ENCODE results near the gene TMEM181.
A peak's percentile ranks its signal among the peaks of the same experiment; 100 is the strongest.
"Not testable (repeated sequence)": the region's sequence is repeated elsewhere in the genome, so short reads cannot be mapped to it uniquely, and the experiment has no call there.

The TMEM181 gene, protein sequence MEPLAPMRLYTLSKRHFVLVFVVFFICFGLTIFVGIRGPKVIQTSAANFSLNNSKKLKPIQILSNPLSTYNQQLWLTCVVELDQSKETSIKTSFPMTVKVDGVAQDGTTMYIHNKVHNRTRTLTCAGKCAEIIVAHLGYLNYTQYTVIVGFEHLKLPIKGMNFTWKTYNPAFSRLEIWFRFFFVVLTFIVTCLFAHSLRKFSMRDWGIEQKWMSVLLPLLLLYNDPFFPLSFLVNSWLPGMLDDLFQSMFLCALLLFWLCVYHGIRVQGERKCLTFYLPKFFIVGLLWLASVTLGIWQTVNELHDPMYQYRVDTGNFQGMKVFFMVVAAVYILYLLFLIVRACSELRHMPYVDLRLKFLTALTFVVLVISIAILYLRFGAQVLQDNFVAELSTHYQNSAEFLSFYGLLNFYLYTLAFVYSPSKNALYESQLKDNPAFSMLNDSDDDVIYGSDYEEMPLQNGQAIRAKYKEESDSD
- total RNA-seq: 74.9 to 133 (median 102) reads per million in 4 experiments

DNA sequence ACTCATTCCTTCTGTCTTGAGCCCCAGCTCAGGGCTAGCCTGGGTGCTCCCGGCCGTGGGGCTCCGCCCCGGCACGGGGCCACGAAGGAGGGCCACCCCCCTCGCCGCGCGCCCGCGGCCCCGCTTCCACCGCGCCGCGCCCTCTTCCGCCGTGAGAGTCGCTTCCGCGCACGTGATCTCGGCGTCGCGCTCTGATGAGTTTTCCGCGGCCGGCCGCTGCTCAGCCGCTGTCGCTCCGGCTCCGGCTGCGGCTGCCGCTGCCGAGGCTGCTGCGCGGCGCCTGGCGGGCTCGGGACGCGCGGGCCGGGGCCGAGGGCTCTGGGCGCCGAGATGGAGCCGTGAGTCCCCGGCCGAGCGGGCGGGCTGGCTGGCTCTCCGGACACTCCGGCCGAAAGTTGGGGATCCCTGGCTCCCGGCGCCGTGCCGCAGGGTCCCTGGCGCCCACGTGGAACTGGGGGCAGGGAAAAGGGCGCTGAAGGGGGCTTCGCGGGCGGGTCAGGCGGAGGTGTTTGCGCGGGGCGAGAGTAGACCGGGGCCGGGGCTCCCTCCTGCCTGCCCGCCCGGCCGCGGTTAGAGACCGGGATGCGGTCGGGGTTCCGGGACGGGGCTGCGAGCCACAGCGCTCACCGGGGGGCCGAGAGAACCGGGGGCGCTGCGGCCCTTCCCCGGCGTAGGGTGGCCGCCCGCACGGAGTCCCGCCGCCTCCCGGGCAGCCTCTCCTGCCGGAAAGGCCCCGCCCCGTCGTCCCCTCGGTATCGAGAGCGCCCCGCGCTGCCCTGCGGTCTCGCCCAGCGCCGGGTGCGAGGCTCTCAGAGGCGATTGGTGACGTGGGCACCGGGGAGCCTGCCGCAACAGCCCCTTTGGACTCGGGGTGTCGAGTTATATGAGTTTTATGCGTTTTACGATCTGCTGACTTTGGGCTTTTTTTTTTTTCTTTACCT, at the start of gene TMEM181:
TMEM181 (plus strand) TSS at position 197 of the 941 bp plus-strand sequence; CDS start at position 331, 134 bp downstream.
- DNase-seq: peak; percentile 72

- no peak for DNase-seq
Measured at GRCh38 chr6:158512809-158513208, 47.1 kb upstream of the TMEM181 start.

- DNase-seq: no peak
Measured at GRCh38 chr6:158514176-158514575, 45.7 kb upstream of the TMEM181 start.

- no peak for DNase-seq
Measured at GRCh38 chr6:158514991-158515390, 44.9 kb upstream of the TMEM181 start.

DNA sequence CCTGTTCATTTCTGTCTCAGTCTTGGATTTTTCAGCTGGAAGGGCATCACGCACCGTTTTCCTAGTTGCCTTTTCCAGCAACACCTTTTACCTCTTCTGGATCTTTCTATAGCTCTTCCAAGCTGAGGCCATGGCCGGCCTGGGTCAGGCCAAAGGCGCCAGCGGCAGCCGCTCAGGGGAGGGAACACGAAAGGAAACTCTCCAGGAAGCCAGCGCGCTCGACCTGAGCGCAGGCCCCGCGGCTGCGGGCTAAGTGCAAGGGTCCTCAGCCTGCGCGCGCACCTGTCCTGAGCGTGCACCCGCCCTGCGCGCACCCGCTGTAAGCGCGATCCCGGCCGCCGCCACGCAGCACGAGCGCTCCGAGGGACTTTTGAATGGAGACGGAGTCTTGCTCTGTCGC, 43.8 kb upstream of the TMEM181 start:
- no peak for DNase-seq

DNA sequence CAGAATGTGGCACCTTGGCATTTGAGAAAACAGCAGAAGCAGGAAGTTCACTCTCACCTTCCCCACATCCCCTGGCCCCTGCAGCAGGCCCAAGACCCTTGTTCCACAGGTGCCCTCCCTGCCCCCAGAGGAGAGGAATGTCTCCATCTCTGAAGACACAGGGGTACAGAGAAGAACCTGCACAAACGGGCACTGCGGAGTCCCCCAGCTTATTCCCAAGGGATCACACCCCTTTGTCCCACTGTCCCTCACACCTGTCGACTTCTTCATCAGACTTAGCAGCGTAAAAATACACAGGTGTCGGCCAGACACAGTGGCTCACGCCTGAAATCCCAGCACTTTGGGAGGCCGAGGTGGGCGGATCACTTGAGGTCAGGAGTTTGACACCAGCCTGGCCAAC, 42.9 kb upstream of the TMEM181 start:
- DNase-seq: no peak

GRCh38 chr6:158517581-158517980, 42.3 kb upstream of the TMEM181 start:
- DNase-seq: no peak

DNA sequence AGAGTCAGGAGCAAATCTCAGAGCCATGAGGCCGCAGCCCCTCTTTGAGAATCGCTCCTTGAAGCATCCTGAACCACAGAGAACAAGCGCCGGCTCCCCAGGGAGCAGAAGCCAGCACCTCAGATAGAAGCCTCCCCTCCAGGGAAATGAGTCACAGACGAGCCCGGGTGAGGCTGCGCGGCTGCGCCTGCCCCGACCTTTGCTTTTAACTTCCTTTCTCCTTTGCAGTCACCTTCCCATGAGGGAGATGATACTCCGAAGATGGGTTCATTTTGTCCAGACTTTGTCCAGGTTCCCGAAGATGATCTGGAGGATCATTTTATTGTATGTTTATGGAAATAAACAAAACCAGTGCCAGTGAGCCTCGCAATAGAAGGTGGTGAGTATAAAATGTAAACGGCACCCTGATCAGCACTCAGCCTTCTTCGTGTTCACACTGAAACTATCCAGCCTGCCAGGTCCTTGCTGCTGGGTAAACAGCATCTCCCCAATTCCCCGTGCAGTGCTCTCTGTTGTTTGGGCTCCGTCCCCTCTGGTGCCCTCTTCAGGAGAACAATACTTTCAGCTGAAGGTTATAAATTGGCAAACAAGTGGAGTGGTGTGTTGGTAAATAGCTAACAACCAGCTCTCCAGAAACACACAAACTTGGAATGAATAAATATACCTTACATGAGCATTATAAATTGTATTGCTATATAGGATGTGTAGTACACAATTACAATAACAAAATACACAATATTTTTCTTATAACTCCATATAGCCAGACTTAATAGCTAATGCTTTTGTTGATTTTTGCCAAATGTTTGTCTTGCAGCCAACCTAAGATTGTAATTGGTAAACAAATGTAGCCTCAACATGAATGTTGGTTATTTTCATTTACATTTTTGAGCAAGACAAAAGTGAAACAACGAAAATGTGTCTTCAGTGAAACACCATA, 41.4 kb upstream of the TMEM181 start:
- DNase-seq: no peak

DNA sequence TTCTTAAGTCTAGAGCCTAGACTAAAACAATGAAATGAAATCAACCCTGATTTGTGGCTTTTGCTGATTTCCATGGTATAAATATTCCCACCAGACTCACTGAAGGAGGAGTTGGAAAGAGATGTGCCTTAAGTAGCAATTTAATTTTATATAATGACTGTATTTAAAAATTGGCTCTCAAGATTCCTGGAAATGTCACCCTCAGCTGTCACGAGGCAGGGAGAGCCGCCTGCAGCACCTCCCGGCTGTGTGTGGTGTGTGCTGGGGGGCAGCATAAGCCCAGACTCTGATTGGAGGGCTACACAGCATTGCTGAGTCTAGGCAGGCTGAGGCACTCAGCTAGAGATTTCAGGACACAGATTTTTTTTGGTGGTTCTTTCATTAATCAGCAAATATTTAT, 40.6 kb upstream of the TMEM181 start:
- DNase-seq: no peak

GRCh38 chr6:158519761-158520160, 40.1 kb upstream of the TMEM181 start:
- no peak for DNase-seq

GRCh38 chr6:158520975-158521374, 38.9 kb upstream of the TMEM181 start:
- DNase-seq: not testable (repeated sequence)

- DNase-seq: no peak
Measured at GRCh38 chr6:158521759-158522158, 38.1 kb upstream of the TMEM181 start.

- DNase-seq: no peak
Measured at GRCh38 chr6:158522616-158523015, 37.3 kb upstream of the TMEM181 start.

GRCh38 chr6:158524311-158524710, 35.6 kb upstream of the TMEM181 start:
- DNase-seq: no peak

DNA sequence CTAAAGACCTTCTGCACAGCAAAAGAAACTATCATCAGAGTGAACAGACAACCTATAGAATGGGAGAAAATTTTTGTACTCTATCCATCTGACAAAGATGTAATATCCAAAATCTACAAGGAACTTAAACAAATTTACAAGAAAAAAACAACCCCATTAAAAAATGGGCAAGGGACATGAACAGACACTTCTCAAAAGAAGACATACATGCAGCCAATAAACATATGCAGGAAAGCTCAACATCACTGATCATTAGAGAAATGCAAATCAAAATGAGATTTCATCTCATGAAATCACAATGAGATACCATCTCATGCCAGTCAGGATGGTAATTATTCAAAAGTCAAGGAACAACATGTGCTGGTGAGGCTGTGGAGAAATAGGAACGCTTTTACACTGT, 32.0 kb upstream of the TMEM181 start:
- not testable (repeated sequence) for DNase-seq

GRCh38 chr6:158528826-158529225, 31.1 kb upstream of the TMEM181 start:
- DNase-seq: no peak

GRCh38 chr6:158529629-158530028, 30.3 kb upstream of the TMEM181 start:
- DNase-seq: no peak

GRCh38 chr6:158531566-158531965, 28.3 kb upstream of the TMEM181 start:
- no peak for DNase-seq

GRCh38 chr6:158531970-158532369, 27.9 kb upstream of the TMEM181 start:
- DNase-seq: no peak

- DNase-seq: peak; percentile 45
Measured at GRCh38 chr6:158536084-158536890, 23.6 kb upstream of the TMEM181 start.

Data from effector CD8-positive, alpha-beta T cell (primary cell).